Stomach (tissue), 4 donors: ENCODE results near the gene OLFM1.

ENCODE experiments used
- EP300 ChIP-seq: sonication (generic); formaldehyde crosslinking; IDR thresholded peaks from one replicate; pipeline ENCODE4 v1.6.1; 2017; ENCODE audit warnings: antibody characterized with exemption
- POLR2A ChIP-seq, 4 donors: fragments of 450-650 bp; IDR thresholded peaks; one replicate each; pipeline ENCODE4 v1.6.1; 2016; ENCODE audit warnings: antibody characterized with exemption in 4 of 4, control low read depth in 2 of 4, mild to moderate bottlenecking in 1 of 4, moderate library complexity in 1 of 4
- POLR2AphosphoS5 ChIP-seq, 3 donors: sonication (generic); formaldehyde crosslinking; IDR thresholded peaks; one replicate each; pipeline ENCODE4 v1.6.1; 2016; ENCODE audit warnings: antibody characterized with exemption in 3 of 3
- TF ChIP-seq, protein P1 (sequence below), 7 experiments: fragments of 450-650 bp in 4 of 7; fragments of 200-600 bp in 3 of 7; sonication (generic) in 3 of 7; IDR thresholded peaks; one replicate each; pipeline ENCODE4 v1.5.1; 2016 to 2019; ENCODE audit warnings: antibody characterized with exemption in 7 of 7, control low read depth in 2 of 7, mild to moderate bottlenecking in 1 of 7

DNA sequence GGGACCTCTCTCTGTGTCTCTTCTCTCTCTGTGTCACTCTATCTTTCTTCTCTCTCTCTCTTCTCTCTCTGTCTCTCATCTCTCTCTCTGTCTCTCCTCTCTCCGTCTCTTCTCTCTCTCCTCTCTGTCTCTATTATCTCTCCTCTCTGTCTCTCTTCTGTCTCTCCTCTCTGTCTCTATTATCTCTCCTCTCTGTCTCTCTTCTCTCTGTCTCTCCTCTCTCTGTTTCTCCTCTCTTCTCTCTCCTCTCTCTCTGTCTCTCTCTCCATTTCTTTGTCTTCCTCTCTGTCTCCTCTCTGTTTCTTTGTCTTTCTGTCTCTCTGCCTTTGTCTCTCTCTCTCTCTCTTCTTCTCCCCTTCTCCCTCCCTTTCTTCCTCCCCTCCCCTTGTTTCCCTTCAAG lies 3.2 kb upstream of the OLFM1 start:
- TF ChIP-seq EP300 = no peak
- no peak for TF ChIP-seq POLR2A (IDR thresholded peaks at IDR 0.05)
- TF ChIP-seq, protein P1, sequence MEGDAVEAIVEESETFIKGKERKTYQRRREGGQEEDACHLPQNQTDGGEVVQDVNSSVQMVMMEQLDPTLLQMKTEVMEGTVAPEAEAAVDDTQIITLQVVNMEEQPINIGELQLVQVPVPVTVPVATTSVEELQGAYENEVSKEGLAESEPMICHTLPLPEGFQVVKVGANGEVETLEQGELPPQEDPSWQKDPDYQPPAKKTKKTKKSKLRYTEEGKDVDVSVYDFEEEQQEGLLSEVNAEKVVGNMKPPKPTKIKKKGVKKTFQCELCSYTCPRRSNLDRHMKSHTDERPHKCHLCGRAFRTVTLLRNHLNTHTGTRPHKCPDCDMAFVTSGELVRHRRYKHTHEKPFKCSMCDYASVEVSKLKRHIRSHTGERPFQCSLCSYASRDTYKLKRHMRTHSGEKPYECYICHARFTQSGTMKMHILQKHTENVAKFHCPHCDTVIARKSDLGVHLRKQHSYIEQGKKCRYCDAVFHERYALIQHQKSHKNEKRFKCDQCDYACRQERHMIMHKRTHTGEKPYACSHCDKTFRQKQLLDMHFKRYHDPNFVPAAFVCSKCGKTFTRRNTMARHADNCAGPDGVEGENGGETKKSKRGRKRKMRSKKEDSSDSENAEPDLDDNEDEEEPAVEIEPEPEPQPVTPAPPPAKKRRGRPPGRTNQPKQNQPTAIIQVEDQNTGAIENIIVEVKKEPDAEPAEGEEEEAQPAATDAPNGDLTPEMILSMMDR (IDR thresholded peaks at IDR 0.05) = no peak
- TF ChIP-seq POLR2AphosphoS5 (IDR thresholded peaks at IDR 0.05) = no peak
